Measurements from ENCODE around the gene CITED2. TPM values are rescaled to one million over a fixed set of nuclear protein-coding genes. Genes with fewer than 3 reads are reported as not detected.
"Not testable (repeated sequence)": the region's sequence is repeated elsewhere in the genome, so short reads cannot be mapped to it uniquely, and the experiment has no call there.

CITED2 gene
- total RNA-seq, 1 experiment from 2014 or later: 110 TPM

GRCh38 chr6:139363123-139363522, 11.3 kb downstream of the CITED2 start:
- not testable (repeated sequence) for H2BK20ac ChIP-seq (ENCODE audit: low read depth, low read length, poor library complexity, severe bottlenecking); H4K20me1 ChIP-seq (ENCODE audit: control insufficient read depth, insufficient read depth, insufficient read length); H3K79me2 ChIP-seq (ENCODE audit: insufficient read depth, low read length); H2AFZ ChIP-seq (ENCODE audit: low read length); H3K27ac Mint-ChIP-seq; H2BK5ac ChIP-seq (ENCODE audit: insufficient read length, low read length); H2BK12ac ChIP-seq (ENCODE audit: insufficient read length, low read depth, low read length); H3K9me3 Mint-ChIP-seq; H3K4me2 ChIP-seq (ENCODE audit: insufficient read depth, insufficient read length, low read length); H4K5ac ChIP-seq (ENCODE audit: insufficient read length, low read depth, low read length); H3K27me3 Mint-ChIP-seq (ENCODE audit: low read depth); H3K14ac ChIP-seq (ENCODE audit: insufficient read depth, low read length); H3K27me3 ChIP-seq (ENCODE audit: insufficient read depth, low read length); H3K9me3 ChIP-seq (ENCODE audit: control insufficient read depth, low read depth, low read length); H3K18ac ChIP-seq (ENCODE audit: insufficient read length, low read depth, low read length); H2BK15ac ChIP-seq (ENCODE audit: low read depth, low read length); H3K56ac ChIP-seq (ENCODE audit: insufficient read length, low read depth, low read length); H2BK120ac ChIP-seq (ENCODE audit: low read depth, low read length, poor library complexity, severe bottlenecking); H3K4ac ChIP-seq (ENCODE audit: low read depth, low read length); H2AK5ac ChIP-seq (ENCODE audit: insufficient read length, low read length); H3K23ac ChIP-seq (ENCODE audit: insufficient read length, low read depth, low read length); H4K91ac ChIP-seq (ENCODE audit: insufficient read length, low read depth, low read length); H3K79me1 ChIP-seq (ENCODE audit: insufficient read depth, low read depth, low read length, poor library complexity, severe bottlenecking); H3K36me3 Mint-ChIP-seq (ENCODE audit: insufficient read depth in 1 of 3, low read depth in 3 of 3); H3K4me3 Mint-ChIP-seq; H3K4me1 ChIP-seq (ENCODE audit: insufficient read depth, low read length); H3K27ac ChIP-seq (ENCODE audit: insufficient read length, low read depth, low read length); H3K9ac ChIP-seq (ENCODE audit: extremely low read depth, insufficient read length, low read length); H4K8ac ChIP-seq (replicated peaks; ENCODE audit: insufficient read length, low read depth, low read length); H3T11ph ChIP-seq (ENCODE audit: low read length); H3K23me2 ChIP-seq (ENCODE audit: insufficient read length, low read depth, low read length, poor library complexity, severe bottlenecking); DNase-seq
- peaks cover 32 to 34% of the 10 kb centered on the region in 2 experiments for H3K4me1 Mint-ChIP-seq
- WGBS (ENCODE audit: extremely low coverage, insufficient read length, low lambda C conversion rate): no CpG with 5 or more reads among the region's 1 CpG
